Stimulated activated naive CD8-positive, alpha-beta T cell treated with anti-CD3 and anti-CD28 coated beads, Interleukin-15, amount 100 ng/mL, for 72 hours (primary cell): Measurements from ENCODE around the gene RLF.
"Not testable (repeated sequence)": the region's sequence is repeated elsewhere in the genome, so short reads cannot be mapped to it uniquely, and the experiment has no call there.

Experiments
- ATAC-seq: fragments of 150-1000 bp; cut with Tn5 transposase; 2 replicates; pipeline ENCODE4 v1.10.0; 2021; ENCODE audit warnings: mild to moderate bottlenecking, moderate library complexity
- DNase-seq, 2 donors: peaks; one replicate each; pipeline ENCODE4 v3.0.0; 2021 to 2022
- H3K27ac Mint-ChIP-seq, 2 donors: one replicate each; pipeline ENCODE4 v1.8.0; 2022; ENCODE audit warnings: mild to moderate bottlenecking in 2 of 2, mixed read lengths in 2 of 2, moderate library complexity in 2 of 2
- H3K27me3 Mint-ChIP-seq: one replicate; pipeline ENCODE4 v1.8.0; 2022; ENCODE audit warnings: mixed read lengths
- H3K4me1 Mint-ChIP-seq: one replicate; pipeline ENCODE4 v1.8.0; 2022; ENCODE audit warnings: mild to moderate bottlenecking, mixed read lengths
- H3K4me3 Mint-ChIP-seq, 2 donors: one replicate each; pipeline ENCODE4 v1.8.0; 2022; ENCODE audit warnings: mild to moderate bottlenecking in 2 of 2, mixed read lengths in 2 of 2, moderate library complexity in 1 of 2
- H3K9me3 Mint-ChIP-seq, 2 donors: one replicate each; pipeline ENCODE4 v1.8.0; 2022; ENCODE audit warnings: mixed read lengths in 2 of 2

RLF gene

DNA sequence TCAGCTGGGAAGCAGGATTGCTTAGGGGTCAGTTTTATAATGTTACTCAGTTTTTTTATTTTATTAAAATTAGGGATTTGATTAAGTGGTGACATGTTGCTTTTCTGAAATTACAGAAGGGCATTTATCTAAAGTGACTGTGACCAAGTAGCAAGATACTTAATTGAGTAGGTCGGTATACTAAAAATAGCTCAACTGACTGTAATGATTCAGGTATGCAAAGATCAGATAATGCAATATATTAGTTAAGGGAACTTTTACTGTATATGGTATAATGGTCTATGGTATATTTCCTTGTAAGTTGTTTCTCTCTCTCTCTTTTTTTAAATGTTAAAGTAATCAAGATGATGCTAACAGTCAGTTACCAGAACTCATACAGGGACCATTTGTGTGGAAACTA, 26.2 kb downstream of the RLF start:
- ATAC-seq = no peak
- Mint-ChIP-seq H3K27me3 (no peaks in the 10 kb centered on the region), H3K9me3 (no peaks in the 10 kb centered on the region), H3K27ac (no peak overlapping the region), H3K4me1 (peaks cover 50% of the 10 kb centered on the region), H3K4me3 (no peak overlapping the region)
- no peak for DNase-seq

DNA sequence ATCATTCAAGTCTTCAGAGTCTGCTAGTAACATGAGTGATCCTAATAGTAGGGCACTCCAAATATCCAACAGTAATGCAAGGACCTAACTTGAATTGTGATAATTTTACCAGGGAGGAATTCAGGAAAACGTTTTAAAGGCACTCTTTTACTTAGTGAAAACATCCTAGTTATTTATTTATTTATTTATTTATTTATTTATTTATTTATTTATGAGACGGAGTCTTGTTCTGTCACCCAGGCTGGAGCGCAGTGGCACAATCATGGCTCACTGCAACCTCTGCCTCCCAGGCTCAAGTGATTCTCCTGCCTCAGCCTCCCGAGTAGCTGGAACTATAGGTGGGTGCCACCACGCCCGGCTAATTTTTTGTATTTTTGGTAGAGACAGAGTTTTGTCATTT, 33.5 kb downstream of the RLF start:
- ATAC-seq, H3K9me3 Mint-ChIP-seq, H3K4me1 Mint-ChIP-seq, H3K27me3 Mint-ChIP-seq, H3K4me3 Mint-ChIP-seq, H3K27ac Mint-ChIP-seq, DNase-seq: not testable (repeated sequence)

DNA sequence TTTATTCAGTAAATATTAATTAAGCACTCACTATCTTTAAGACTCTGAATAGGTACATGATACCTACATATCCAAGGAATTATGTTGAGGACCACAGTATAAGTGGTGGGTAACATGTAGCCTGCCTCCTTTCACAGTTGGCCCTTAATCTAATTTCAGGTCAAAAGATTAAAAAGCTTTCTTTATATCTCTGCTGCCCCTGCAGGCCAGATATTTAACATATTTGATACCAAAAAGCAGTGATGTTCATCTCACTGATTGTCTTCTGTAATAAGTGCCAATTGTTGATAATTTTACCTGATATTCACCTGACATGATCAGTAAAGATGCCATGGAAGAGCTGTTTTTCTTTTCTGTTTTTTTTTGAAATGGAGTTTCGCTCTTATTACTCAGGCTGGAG, 36.5 kb downstream of the RLF start:
- ATAC-seq (no peak), DNase-seq (no peak)
- H3K27me3 Mint-ChIP-seq = no peaks in the 10 kb centered on the region
- H3K4me1 Mint-ChIP-seq = no peaks in the 10 kb centered on the region
- no peak overlapping the region for H3K4me3 Mint-ChIP-seq
- H3K27ac Mint-ChIP-seq = no peak overlapping the region
- no peaks in the 10 kb centered on the region for H3K9me3 Mint-ChIP-seq

- Mint-ChIP-seq H3K27ac (no peak overlapping the region), H3K9me3 (no peaks in the 10 kb centered on the region), H3K27me3 (no peaks in the 10 kb centered on the region), H3K4me3 (no peak overlapping the region), H3K4me1 (no peaks in the 10 kb centered on the region)
- ATAC-seq (no peak), DNase-seq (no peak)
Observed at GRCh38 chr1:40199126-40199525, 37.9 kb downstream of the RLF start.

GRCh38 chr1:40204856-40205255, 43.7 kb downstream of the RLF start:
- H3K27me3 Mint-ChIP-seq = no peaks in the 10 kb centered on the region
- no peak overlapping the region for H3K4me3 Mint-ChIP-seq
- ATAC-seq (no peak), DNase-seq (no peak)
- H3K4me1 Mint-ChIP-seq = no peaks in the 10 kb centered on the region
- H3K27ac Mint-ChIP-seq = no peak overlapping the region
- H3K9me3 Mint-ChIP-seq = no peaks in the 10 kb centered on the region

- Mint-ChIP-seq H3K27ac (peak overlapping the region in 1 of 2 donors; percentile 1), H3K4me3 (no peak overlapping the region)
Observed at GRCh38 chr1:40210511-40211204, 49.5 kb downstream of the RLF start.

GRCh38 chr1:40218333-40218732, 57.1 kb downstream of the RLF start:
- no peak for ATAC-seq
- no peaks in the 10 kb centered on the region for H3K9me3 Mint-ChIP-seq
- H3K4me1 Mint-ChIP-seq = peaks cover 42% of the 10 kb centered on the region
- no peak overlapping the region for H3K4me3 Mint-ChIP-seq
- no peaks in the 10 kb centered on the region for H3K27me3 Mint-ChIP-seq
- peak overlapping the region; percentile 42 to 66 for H3K27ac Mint-ChIP-seq
- no peak for DNase-seq

More at GRCh38 chr1:40210511-40211204, 49.5 kb downstream of the RLF start:
- H3K4me1 Mint-ChIP-seq = peaks cover 4% of the 10 kb centered on the region
- H3K9me3 Mint-ChIP-seq = no peaks in the 10 kb centered on the region
- DNase-seq (no peak), ATAC-seq (no peak)
- no peaks in the 10 kb centered on the region for H3K27me3 Mint-ChIP-seq

DNA sequence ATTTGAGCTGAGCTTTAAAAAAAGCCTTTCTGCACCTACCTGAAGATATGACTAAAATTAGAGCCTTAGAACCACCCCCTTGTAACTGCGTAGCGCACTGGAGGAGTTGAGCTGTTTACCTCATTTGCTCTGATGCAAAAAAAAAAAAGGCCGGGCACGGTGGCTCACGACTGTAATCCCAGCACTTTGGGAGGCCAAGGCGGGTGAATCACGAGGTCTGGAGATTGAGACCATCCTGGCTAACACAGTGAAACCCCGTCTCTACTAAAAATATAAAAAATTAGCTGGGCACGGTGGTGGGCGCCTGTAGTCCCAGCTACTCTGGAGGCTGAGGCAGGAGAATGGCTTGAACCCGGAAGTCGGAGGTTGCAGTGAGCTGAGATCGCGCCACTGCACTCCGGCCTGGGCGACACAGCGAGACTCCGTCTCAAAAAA, 60.3 kb downstream of the RLF start:
- ATAC-seq, H3K4me3 Mint-ChIP-seq: not testable (repeated sequence)

GRCh38 chr1:40221977-40222772, 61.0 kb downstream of the RLF start:
- ATAC-seq (no peak), DNase-seq (no peak)
- no peaks in the 10 kb centered on the region for H3K9me3 Mint-ChIP-seq
- H3K27me3 Mint-ChIP-seq = no peaks in the 10 kb centered on the region
- H3K4me3 Mint-ChIP-seq = no peak overlapping the region
- peaks cover 35% of the 10 kb centered on the region for H3K4me1 Mint-ChIP-seq
- H3K27ac Mint-ChIP-seq = no peak overlapping the region

More for the DNA sequence above, 60.3 kb downstream of the RLF start:
- not testable (repeated sequence) for H3K27me3 Mint-ChIP-seq, DNase-seq, H3K27ac Mint-ChIP-seq, H3K9me3 Mint-ChIP-seq
- H3K4me1 Mint-ChIP-seq = peaks cover 41% of the 10 kb centered on the region

DNA sequence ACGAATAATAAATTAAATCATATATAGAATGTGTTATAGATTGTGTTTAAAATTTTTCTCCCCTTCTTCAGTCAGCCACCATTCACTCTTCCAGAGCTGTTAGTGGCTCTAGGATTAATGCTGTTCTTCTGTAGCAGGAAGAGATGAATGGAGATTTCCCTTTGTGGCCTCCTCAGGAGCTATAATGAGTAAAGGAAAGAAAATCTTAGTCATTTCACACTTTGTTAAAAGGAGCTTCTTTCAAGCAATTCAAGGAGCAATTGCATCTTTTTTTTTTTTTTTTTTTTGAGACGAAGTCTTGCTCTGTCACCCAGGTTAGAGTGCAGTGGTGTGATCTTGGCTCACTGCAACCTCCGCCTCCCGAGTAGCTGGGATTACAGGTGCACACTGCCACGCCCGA, 62.9 kb downstream of the RLF start:
- Mint-ChIP-seq H3K9me3 (no peaks in the 10 kb centered on the region), H3K27me3 (no peaks in the 10 kb centered on the region), H3K4me3 (no peak overlapping the region), H3K4me1 (peaks cover 22% of the 10 kb centered on the region), H3K27ac (no peak overlapping the region)
- DNase-seq = no peak
- ATAC-seq = peak; percentile 78

DNA sequence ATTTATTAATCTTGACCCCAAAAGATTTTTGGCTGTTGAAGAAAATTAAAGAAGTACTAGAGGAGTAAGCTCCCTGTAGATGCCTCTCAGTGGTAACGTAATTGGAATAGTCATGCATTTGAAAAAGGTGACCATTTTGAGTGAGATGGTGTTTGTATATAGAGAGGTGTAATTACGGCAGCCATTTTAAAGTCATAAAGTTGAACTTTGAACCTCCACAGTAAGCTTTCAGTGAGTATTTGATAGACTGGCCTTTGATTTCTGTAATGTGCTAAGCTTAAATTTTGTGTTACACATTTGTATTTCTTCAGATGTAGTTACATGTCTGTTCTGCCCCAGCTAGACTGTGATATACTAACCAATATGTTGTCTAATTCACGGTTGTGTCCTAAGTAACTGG, 65.0 kb downstream of the RLF start:
- DNase-seq = no peak
- no peak overlapping the region for H3K4me3 Mint-ChIP-seq
- H3K27me3 Mint-ChIP-seq = no peaks in the 10 kb centered on the region
- H3K9me3 Mint-ChIP-seq = no peaks in the 10 kb centered on the region
- ATAC-seq = no peak
- H3K4me1 Mint-ChIP-seq = peaks cover 24% of the 10 kb centered on the region
- H3K27ac Mint-ChIP-seq = no peak overlapping the region

DNA sequence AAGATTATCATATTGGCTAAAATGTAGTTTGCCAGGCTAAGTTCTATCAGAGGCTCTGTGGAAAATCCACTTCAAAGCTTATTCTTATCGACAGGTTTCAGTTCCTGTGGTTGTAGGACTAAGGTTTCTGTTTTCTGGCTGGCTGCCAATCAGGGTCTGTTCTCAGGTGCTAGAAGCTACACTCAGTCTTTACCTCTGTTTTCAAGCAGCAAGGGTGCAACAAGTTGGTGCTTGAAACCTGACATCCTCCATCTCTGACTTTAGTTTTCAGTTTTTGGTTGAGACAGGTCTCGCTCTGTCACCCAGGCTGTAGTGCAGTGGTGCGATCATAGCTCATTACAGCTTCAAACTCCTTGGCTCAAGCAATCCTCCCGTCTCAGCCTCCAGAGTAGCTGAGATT, 71.3 kb downstream of the RLF start:
- ATAC-seq (peak; percentile 99), DNase-seq (peak; percentile 63 to 74)
- Mint-ChIP-seq H3K4me1 (peaks cover 28% of the 10 kb centered on the region), H3K27me3 (no peaks in the 10 kb centered on the region), H3K27ac (no peak overlapping the region), H3K9me3 (no peaks in the 10 kb centered on the region), H3K4me3 (no peak overlapping the region)

GRCh38 chr1:40239626-40240025, 78.4 kb downstream of the RLF start:
- ATAC-seq = no peak
- no peak for DNase-seq
- Mint-ChIP-seq H3K27ac (no peak overlapping the region), H3K4me1 (peaks cover 35% of the 10 kb centered on the region), H3K27me3 (no peaks in the 10 kb centered on the region), H3K9me3 (no peaks in the 10 kb centered on the region), H3K4me3 (no peak overlapping the region)

- Mint-ChIP-seq H3K9me3 (no peaks in the 10 kb centered on the region), H3K4me1 (peaks cover 43% of the 10 kb centered on the region), H3K4me3 (no peak overlapping the region), H3K27ac (no peak overlapping the region), H3K27me3 (peaks cover 5% of the 10 kb centered on the region)
- DNase-seq (no peak), ATAC-seq (no peak)
Observed at GRCh38 chr1:40240390-40240789, 79.2 kb downstream of the RLF start.

- Mint-ChIP-seq H3K4me1 (peaks cover 48% of the 10 kb centered on the region), H3K4me3 (peak overlapping the region; percentile 27 to 40), H3K27ac (peak overlapping the region; percentile 76 to 87), H3K9me3 (no peaks in the 10 kb centered on the region), H3K27me3 (peaks cover 13% of the 10 kb centered on the region)
- ATAC-seq = peak; percentile 53
- no peak for DNase-seq
Observed at GRCh38 chr1:40241362-40241761, 80.2 kb downstream of the RLF start.

DNA sequence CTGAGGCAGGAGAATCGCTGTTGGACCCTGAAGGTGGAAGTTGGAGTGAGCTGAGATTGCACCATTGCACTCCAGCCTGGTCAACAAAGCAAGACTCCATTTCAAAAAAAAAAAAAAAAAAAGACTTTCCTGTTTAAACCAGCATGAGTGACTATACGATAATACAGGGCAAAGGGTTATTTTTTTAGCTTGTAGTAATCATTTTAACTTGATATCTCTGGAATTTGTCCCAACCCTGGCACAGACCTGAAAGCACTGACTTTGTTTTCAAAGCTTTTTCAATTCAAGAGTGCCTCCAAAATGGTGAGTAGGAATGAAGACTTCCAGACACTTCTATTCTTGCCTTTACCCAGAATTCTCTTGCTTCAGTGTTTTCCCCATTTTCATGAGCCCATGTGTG, 82.2 kb downstream of the RLF start:
- no peak overlapping the region for H3K4me3 Mint-ChIP-seq
- H3K4me1 Mint-ChIP-seq = peaks cover 43% of the 10 kb centered on the region
- no peak for ATAC-seq
- H3K27ac Mint-ChIP-seq = peak overlapping the region; percentile 34 to 65
- H3K9me3 Mint-ChIP-seq = no peaks in the 10 kb centered on the region
- H3K27me3 Mint-ChIP-seq = peaks cover 13% of the 10 kb centered on the region
- DNase-seq = no peak
